Panc1 (cell line): ENCODE data around the gene AQP7. TPM values are rescaled to one million over a fixed set of nuclear protein-coding genes. Genes with fewer than 3 reads are reported as not detected.

Experiments used
- ATAC-seq: fragments of 200-7000 bp; cut with Tn5 transposase; 2 replicates; pipeline ENCODE4 v1.9.1; 2020; ENCODE audit warnings: mild to moderate bottlenecking, moderate library complexity
- BruUV-seq: library from RNA; stranded (reverse); fragments of 400-500 nt; replicated peaks from 2 replicates; lab custom pipeline; 2021; lab: Mats Ljungman, UMichigan
- CTCF ChIA-PET: fragments of 300-600 bp; sonication (Branson Sonifier 250); formaldehyde crosslinking; loops from one replicate; lab custom pipeline; 2022; ENCODE audit warnings: antibody characterized with exemption; lab: Charles Lee
- POLR2A ChIA-PET: fragments of 300-600 bp; sonication (Branson Sonifier 250); formaldehyde crosslinking; loops from one replicate; lab custom pipeline; 2022; ENCODE audit warnings: antibody characterized with exemption; lab: Charles Lee
- DNase-seq: peaks from one replicate; pipeline ENCODE4 v3.0.0-alpha.2; 2010; ENCODE audit warnings: low read depth, low spot score
- H3K27ac ChIP-seq: 2 replicates; pipeline ENCODE4 v1.5.1; 2011; ENCODE audit warnings: mild to moderate bottlenecking, low read length, inconsistent platforms
- H3K27me3 ChIP-seq: fragments of 200-500 bp; sonication (Bioruptor generic); 2 replicates; pipeline ENCODE4 v1.6.0; 2014; ENCODE audit warnings: low read length, inconsistent platforms; ENCODE audit not compliant: control insufficient read depth, insufficient read depth
- H3K36me3 ChIP-seq: fragments of 200-500 bp; sonication (Bioruptor generic); 2 replicates; pipeline ENCODE4 v1.5.1; 2014; ENCODE audit warnings: inconsistent platforms, mild to moderate bottlenecking, low read length, moderate library complexity; ENCODE audit not compliant: control insufficient read depth, insufficient read depth
- H3K4me1 ChIP-seq: 2 replicates; pipeline ENCODE4 v1.5.1; 2011; ENCODE audit warnings: inconsistent platforms, mild to moderate bottlenecking, low read length, moderate library complexity; ENCODE audit not compliant: control insufficient read depth, insufficient read depth
- H3K4me3 ChIP-seq, 2 experiments: 2 replicates each; pipeline ENCODE4 v1.5.1; 2011 to 2012; ENCODE audit warnings: low read depth in 2 of 2, low read length in 2 of 2, mild to moderate bottlenecking in 2 of 2, inconsistent platforms in 1 of 2, moderate library complexity in 1 of 2
- H3K9me3 ChIP-seq: fragments of 200-500 bp; sonication (Bioruptor generic); 2 replicates; pipeline ENCODE4 v1.5.1; 2014; ENCODE audit warnings: low read depth, mild to moderate bottlenecking, inconsistent platforms, low read length, moderate library complexity; ENCODE audit not compliant: control insufficient read depth, insufficient read depth
- CTCF ChIP-seq: fragments of 450-650 bp; IDR thresholded peaks from 2 replicates; pipeline ENCODE4 v1.5.1; 2017; ENCODE audit warnings: mild to moderate bottlenecking
- POLR2AphosphoS5 ChIP-seq: IDR thresholded peaks from 2 replicates; pipeline ENCODE4 v1.6.1; 2012; ENCODE audit warnings: mild to moderate bottlenecking, low read depth, low read length, moderate library complexity
- SIN3A ChIP-seq: IDR thresholded peaks from 2 replicates; pipeline ENCODE4 v1.6.1; 2012; ENCODE audit warnings: low read depth, mild to moderate bottlenecking, low read length, moderate library complexity, borderline replicate concordance; ENCODE audit not compliant: insufficient read depth
- TCF7L2 ChIP-seq: IDR thresholded peaks from 2 replicates; pipeline ENCODE4 v1.6.1; 2011; ENCODE audit warnings: mild to moderate bottlenecking, low read depth, low read length, inconsistent platforms
- in situ Hi-C: cut with HindIII; loops from 2 replicates; pipeline ENCODE4 v1.10.0; 2016; ENCODE audit warnings: low sequenced_read_pairs, low pct_unique_long_range_greater_than_20kb
- intact Hi-C: fragments of 100-400 bp; cut with micrococcal nuclease; formaldehyde crosslinking; loops from one replicate; pipeline ENCODE4 v1.10.0; 2022; ENCODE audit not compliant: unreplicated experiment
- total RNA-seq: library from RNA; stranded (reverse); gene quantifications from one replicate; pipeline ENCODE4 v1.2.1, GENCODE V29; 2021; ENCODE audit not compliant: unreplicated experiment
- TF ChIP-seq, protein P1 (sequence below), 2 experiments: IDR thresholded peaks; 2 replicates each; pipeline ENCODE4 v1.6.1; 2011 to 2012; ENCODE audit warnings: low read depth in 2 of 2, control low read depth in 1 of 2, low read length in 1 of 2, mild to moderate bottlenecking in 1 of 2, moderate library complexity in 1 of 2; ENCODE audit not compliant: insufficient read depth in 1 of 2

Gene AQP7
- total RNA-seq, 1 experiment from 2014 or later = 0.26 TPM

DNA sequence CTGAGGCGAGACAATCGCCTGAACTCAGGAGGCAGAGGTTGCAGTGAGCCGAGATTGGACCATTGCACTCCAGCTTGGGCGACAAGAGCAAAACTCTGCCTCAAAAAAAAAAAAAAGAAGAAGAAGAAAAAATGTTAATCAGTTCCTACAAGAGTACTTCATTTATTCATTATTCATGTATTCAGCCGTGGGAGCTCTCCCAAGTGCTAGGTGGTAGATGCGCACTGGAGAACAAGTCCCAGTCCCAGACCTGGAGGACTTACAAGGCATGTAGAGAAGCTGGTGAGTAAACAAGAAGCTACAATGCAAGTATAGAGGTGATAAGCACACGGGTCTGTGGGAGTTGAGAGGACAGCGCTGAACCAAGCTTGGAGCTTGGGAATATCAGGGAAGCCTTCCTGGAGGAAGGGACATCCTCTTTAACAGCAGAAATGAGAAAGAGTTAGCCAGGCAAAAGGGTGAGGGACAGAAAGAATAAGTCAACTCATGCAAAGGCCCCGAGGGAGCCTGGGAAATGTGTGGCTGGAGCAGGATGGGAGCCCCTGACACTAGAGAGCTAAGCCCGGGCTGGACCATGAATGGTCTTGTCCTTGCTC is 17.4 kb upstream of the AQP7 start:
- in situ Hi-C loops (no loop called here), intact Hi-C loops (no loop called here)
- TF ChIP-seq POLR2AphosphoS5 (no peak), TCF7L2 (no peak), SIN3A (no peak), CTCF (no peak)
- TF ChIP-seq, protein P1, sequence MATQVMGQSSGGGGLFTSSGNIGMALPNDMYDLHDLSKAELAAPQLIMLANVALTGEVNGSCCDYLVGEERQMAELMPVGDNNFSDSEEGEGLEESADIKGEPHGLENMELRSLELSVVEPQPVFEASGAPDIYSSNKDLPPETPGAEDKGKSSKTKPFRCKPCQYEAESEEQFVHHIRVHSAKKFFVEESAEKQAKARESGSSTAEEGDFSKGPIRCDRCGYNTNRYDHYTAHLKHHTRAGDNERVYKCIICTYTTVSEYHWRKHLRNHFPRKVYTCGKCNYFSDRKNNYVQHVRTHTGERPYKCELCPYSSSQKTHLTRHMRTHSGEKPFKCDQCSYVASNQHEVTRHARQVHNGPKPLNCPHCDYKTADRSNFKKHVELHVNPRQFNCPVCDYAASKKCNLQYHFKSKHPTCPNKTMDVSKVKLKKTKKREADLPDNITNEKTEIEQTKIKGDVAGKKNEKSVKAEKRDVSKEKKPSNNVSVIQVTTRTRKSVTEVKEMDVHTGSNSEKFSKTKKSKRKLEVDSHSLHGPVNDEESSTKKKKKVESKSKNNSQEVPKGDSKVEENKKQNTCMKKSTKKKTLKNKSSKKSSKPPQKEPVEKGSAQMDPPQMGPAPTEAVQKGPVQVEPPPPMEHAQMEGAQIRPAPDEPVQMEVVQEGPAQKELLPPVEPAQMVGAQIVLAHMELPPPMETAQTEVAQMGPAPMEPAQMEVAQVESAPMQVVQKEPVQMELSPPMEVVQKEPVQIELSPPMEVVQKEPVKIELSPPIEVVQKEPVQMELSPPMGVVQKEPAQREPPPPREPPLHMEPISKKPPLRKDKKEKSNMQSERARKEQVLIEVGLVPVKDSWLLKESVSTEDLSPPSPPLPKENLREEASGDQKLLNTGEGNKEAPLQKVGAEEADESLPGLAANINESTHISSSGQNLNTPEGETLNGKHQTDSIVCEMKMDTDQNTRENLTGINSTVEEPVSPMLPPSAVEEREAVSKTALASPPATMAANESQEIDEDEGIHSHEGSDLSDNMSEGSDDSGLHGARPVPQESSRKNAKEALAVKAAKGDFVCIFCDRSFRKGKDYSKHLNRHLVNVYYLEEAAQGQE (IDR thresholded peaks at IDR 0.05; ENCODE audit: insufficient read depth in 1 of 2, low read depth in 2 of 2, low read length in 1 of 2) = no peak
- H3K9me3 ChIP-seq = no peaks in the 10 kb centered on the region
- no peak overlapping the region for H3K27ac ChIP-seq
- no peaks in the 10 kb centered on the region for H3K36me3 ChIP-seq
- ATAC-seq = no peak
- no peak for DNase-seq
- H3K4me3 ChIP-seq = no peak overlapping the region
- H3K27me3 ChIP-seq = no peaks in the 10 kb centered on the region
- H3K4me1 ChIP-seq = peaks cover 15% of the 10 kb centered on the region
- no TSS peak for BruUV-seq
- CTCF ChIA-PET = interaction anchor here (0.7 kb wide), 2 partner anchors 33 to 318 kb away, joined by 3 to 5 read pairs; no protein-coding TSS in a partner anchor
- POLR2A ChIA-PET = interaction anchor here (0.5 kb wide), 1 partner anchor 27 kb away, joined by 4 read pairs; the partner anchor contains the start of gene AQP3

DNA sequence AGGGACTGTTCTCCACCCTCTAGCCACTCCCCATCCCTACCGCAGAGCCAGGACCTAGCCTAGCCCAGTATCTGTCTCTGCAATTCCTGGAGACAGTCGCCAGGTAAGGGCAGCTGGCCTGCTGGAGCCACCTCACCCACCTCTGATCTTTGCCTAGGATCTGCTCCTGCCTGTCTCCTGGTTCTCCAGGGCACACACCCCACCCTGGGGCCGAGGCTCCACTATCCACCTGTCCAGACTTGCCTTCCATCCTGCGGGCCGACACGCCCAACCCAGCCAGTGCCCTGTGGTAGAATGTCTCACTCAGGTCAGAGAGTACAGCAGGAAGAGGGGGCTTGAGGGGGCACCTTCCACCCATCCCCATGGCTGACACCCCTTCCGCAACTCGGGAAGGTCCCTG is 15.7 kb upstream of the AQP7 start:
- peaks cover 27% of the 10 kb centered on the region for H3K4me1 ChIP-seq
- in situ Hi-C loops (no loop called here), intact Hi-C loops (no loop called here)
- ATAC-seq (no peak), DNase-seq (no peak)
- H3K36me3 ChIP-seq = no peaks in the 10 kb centered on the region
- BruUV-seq = no TSS peak
- no peak overlapping the region for H3K4me3 ChIP-seq
- H3K27me3 ChIP-seq = no peaks in the 10 kb centered on the region
- TF ChIP-seq SIN3A = no peak
- TF ChIP-seq CTCF = no peak
- TF ChIP-seq, protein P1 (IDR thresholded peaks at IDR 0.05; ENCODE audit: insufficient read depth in 1 of 2, low read depth in 2 of 2, low read length in 1 of 2) = no peak
- TF ChIP-seq POLR2AphosphoS5 = no peak
- no peak for TF ChIP-seq TCF7L2
- POLR2A ChIA-PET = no interaction called here
- no peaks in the 10 kb centered on the region for H3K9me3 ChIP-seq
- CTCF ChIA-PET = interaction anchor here (1.6 kb wide), 1 partner anchor 15 kb away, joined by 3 read pairs; no protein-coding TSS in a partner anchor
- H3K27ac ChIP-seq = no peak overlapping the region
